Astrocyte (in vitro differentiated cells and primary cell): Measurements from ENCODE around the gene SEMA6D. TPM values are rescaled to one million over a fixed set of nuclear protein-coding genes. Genes with fewer than 3 reads are reported as not detected.
"Not testable (repeated sequence)": the region's sequence is repeated elsewhere in the genome, so short reads cannot be mapped to it uniquely, and the experiment has no call there.

Experiments
- DNase-seq: peaks from one replicate; pipeline ENCODE4 v3.0.0-alpha.2; 2010; ENCODE audit warnings: low read depth
- FAIRE-seq: peaks from 2 replicates; lab custom pipeline; 2011; peaks lifted over from hg19 to GRCh38; lab: Jason Lieb, UNC
- H2AFZ ChIP-seq: 2 replicates; pipeline ENCODE4 v1.6.0; 2012; ENCODE audit warnings: low read depth, low read length, inconsistent platforms
- H3K27ac ChIP-seq: 2 replicates; pipeline ENCODE4 v1.5.1; 2011; ENCODE audit warnings: low read depth, low read length, inconsistent platforms
- H3K27me3 ChIP-seq: 2 replicates; pipeline ENCODE4 v1.6.0; 2011; ENCODE audit warnings: low read length, inconsistent platforms; ENCODE audit not compliant: insufficient read depth
- H3K36me3 ChIP-seq: 2 replicates; pipeline ENCODE4 v1.5.1; 2011; ENCODE audit warnings: low read length, inconsistent platforms; ENCODE audit not compliant: insufficient read depth
- H3K4me1 ChIP-seq: 2 replicates; pipeline ENCODE4 v1.5.1; 2011; ENCODE audit warnings: low read length, inconsistent platforms; ENCODE audit not compliant: insufficient read depth
- H3K4me2 ChIP-seq: 2 replicates; pipeline ENCODE4 v1.6.0; 2012; ENCODE audit warnings: low read length, inconsistent platforms
- H3K4me3 ChIP-seq: 2 replicates; pipeline ENCODE4 v1.5.1; 2011; ENCODE audit warnings: low read depth, mild to moderate bottlenecking, low read length, inconsistent platforms; ENCODE audit not compliant: insufficient read depth
- H3K79me2 ChIP-seq: 2 replicates; pipeline ENCODE4 v1.6.0; 2012; ENCODE audit warnings: mild to moderate bottlenecking, low read length, inconsistent platforms; ENCODE audit not compliant: insufficient read depth
- H3K9ac ChIP-seq: 2 replicates; pipeline ENCODE4 v1.6.0; 2012; ENCODE audit warnings: mild to moderate bottlenecking, low read length, inconsistent platforms
- H3K9me3 ChIP-seq: 2 replicates; pipeline ENCODE4 v1.5.1; 2012; ENCODE audit warnings: low read depth, mild to moderate bottlenecking, low read length, inconsistent platforms; ENCODE audit not compliant: insufficient read depth
- H4K20me1 ChIP-seq: 2 replicates; pipeline ENCODE4 v1.6.0; 2012; ENCODE audit warnings: low read length, inconsistent platforms; ENCODE audit not compliant: insufficient read depth
- H3K27ac Mint-ChIP-seq: one replicate; pipeline ENCODE4 v1.8.0; 2021; ENCODE audit warnings: mild to moderate bottlenecking, mixed read lengths; ENCODE audit not compliant: unreplicated experiment
- H3K27me3 Mint-ChIP-seq: one replicate; pipeline ENCODE4 v1.8.0; 2021; ENCODE audit warnings: low read depth, mixed read lengths; ENCODE audit not compliant: unreplicated experiment
- H3K36me3 Mint-ChIP-seq: one replicate; pipeline ENCODE4 v1.8.0; 2021; ENCODE audit warnings: low read depth, mixed read lengths; ENCODE audit not compliant: unreplicated experiment
- H3K4me1 Mint-ChIP-seq: one replicate; pipeline ENCODE4 v1.8.0; 2021; ENCODE audit warnings: low read depth, mixed read lengths; ENCODE audit not compliant: unreplicated experiment
- H3K4me3 Mint-ChIP-seq: one replicate; pipeline ENCODE4 v1.8.0; 2021; ENCODE audit warnings: mild to moderate bottlenecking, moderate library complexity, mixed read lengths; ENCODE audit not compliant: unreplicated experiment
- H3K9me3 Mint-ChIP-seq: one replicate; pipeline ENCODE4 v1.8.0; 2021; ENCODE audit warnings: mild to moderate bottlenecking, mixed read lengths; ENCODE audit not compliant: unreplicated experiment
- CTCF ChIP-seq: IDR thresholded peaks from 2 replicates; pipeline ENCODE4 v1.5.1; 2011; ENCODE audit warnings: low read depth, mild to moderate bottlenecking, inconsistent platforms, low read length, moderate library complexity; ENCODE audit not compliant: insufficient read depth
- EZH2 ChIP-seq: IDR thresholded peaks from 2 replicates; pipeline ENCODE4 v1.6.1; 2012; ENCODE audit warnings: mild to moderate bottlenecking, low read length, inconsistent platforms; ENCODE audit not compliant: insufficient read depth
- total RNA-seq: library from RNA; stranded (reverse); gene quantifications from 2 replicates; pipeline ENCODE4 v1.2.1, GENCODE V29; 2021

The SEMA6D gene
- total RNA-seq, 1 donor from 2014 or later: 1.5 TPM

- Histone ChIP-seq H3K4me2 (no peak overlapping the region), H3K9ac (no peak overlapping the region), H3K79me2 (no peaks in the 10 kb centered on the region), H3K4me1 (no peaks in the 10 kb centered on the region), H3K27me3 (no peaks in the 10 kb centered on the region), H4K20me1 (no peaks in the 10 kb centered on the region), H3K9me3 (no peaks in the 10 kb centered on the region), H2AFZ (no peak overlapping the region), H3K27ac (no peak overlapping the region), H3K4me3 (no peak overlapping the region), H3K36me3 (no peaks in the 10 kb centered on the region)
- no peaks in the 10 kb centered on the region for H3K36me3 Mint-ChIP-seq
- no peak overlapping the region for H3K27ac Mint-ChIP-seq
- no peaks in the 10 kb centered on the region for H3K9me3 Mint-ChIP-seq
- FAIRE-seq (no peak), DNase-seq (no peak)
- H3K4me1 Mint-ChIP-seq: no peaks in the 10 kb centered on the region
- H3K4me3 Mint-ChIP-seq: no peak overlapping the region
- TF ChIP-seq CTCF: no peak
- no peaks in the 10 kb centered on the region for H3K27me3 Mint-ChIP-seq
These were observed 19.0 kb downstream of the SEMA6D start for GRCh38 chr15:47736143-47736786.

- TF ChIP-seq CTCF (no peak), EZH2 (no peak)
- Mint-ChIP-seq H3K36me3 (no peaks in the 10 kb centered on the region), H3K27me3 (peaks cover 6% of the 10 kb centered on the region), H3K4me1 (no peaks in the 10 kb centered on the region), H3K9me3 (no peaks in the 10 kb centered on the region), H3K27ac (no peak overlapping the region), H3K4me3 (no peak overlapping the region)
- FAIRE-seq (no peak), DNase-seq (no peak)
- Histone ChIP-seq H3K79me2 (no peaks in the 10 kb centered on the region), H3K4me1 (no peaks in the 10 kb centered on the region), H3K36me3 (no peaks in the 10 kb centered on the region), H3K4me3 (no peak overlapping the region), H3K4me2 (no peak overlapping the region), H3K9ac (no peak overlapping the region), H4K20me1 (no peaks in the 10 kb centered on the region), H3K27me3 (no peaks in the 10 kb centered on the region), H3K27ac (no peak overlapping the region), H2AFZ (no peak overlapping the region), H3K9me3 (no peaks in the 10 kb centered on the region)
These were observed 20.2 kb downstream of the SEMA6D start for GRCh38 chr15:47737477-47737876.

GRCh38 chr15:47738144-47738825, 21.0 kb downstream of the SEMA6D start:
- H3K27ac ChIP-seq, H3K27me3 Mint-ChIP-seq, H3K4me2 ChIP-seq: not testable (repeated sequence)

More at GRCh38 chr15:47738144-47738825, 21.0 kb downstream of the SEMA6D start:
- H3K9me3 ChIP-seq, H2AFZ ChIP-seq, H3K4me1 Mint-ChIP-seq, H3K36me3 ChIP-seq, H3K36me3 Mint-ChIP-seq, H3K4me1 ChIP-seq, H3K27me3 ChIP-seq, H3K27ac Mint-ChIP-seq, H3K79me2 ChIP-seq, H3K9ac ChIP-seq, H3K4me3 ChIP-seq, DNase-seq, H4K20me1 ChIP-seq, H3K9me3 Mint-ChIP-seq, H3K4me3 Mint-ChIP-seq, FAIRE-seq: not testable (repeated sequence)
